Gastrocnemius medialis (tissue), 4 donors: ENCODE results near the gene ZCCHC17. TPM values are rescaled to one million over a fixed set of nuclear protein-coding genes. Genes with fewer than 3 reads are reported as not detected.
A peak's percentile ranks its signal among the peaks of the same experiment; 100 is the strongest.

Source experiments
- ATAC-seq, 2 donors: fragments of 150-250 bp; one replicate each; pipeline ENCODE4 v1.9.1; 2016
- DNase-seq, 2 donors: peaks; one replicate each; pipeline ENCODE4 v3.0.0-alpha.2; 2019
- H3K27ac ChIP-seq, 4 donors: fragments of 200-600 bp; sonication (generic); 1 replicate in 1 of 4; 2 replicates in 3 of 4; pipeline ENCODE4 v1.5.1; 2016 to 2018; ENCODE audit warnings: mild to moderate bottlenecking in 2 of 4, moderate library complexity in 1 of 4
- H3K27me3 ChIP-seq, 3 donors: fragments of 200-600 bp; sonication (generic) in 2 of 3; 1 replicate in 1 of 3; 2 replicates in 2 of 3; pipeline versions ENCODE4 v1.5.1 to v1.6.0; 2016 to 2019; ENCODE audit warnings: mild to moderate bottlenecking in 1 of 3, moderate library complexity in 1 of 3
- H3K36me3 ChIP-seq, 2 donors: fragments of 200-600 bp; sonication (generic) in 1 of 2; one replicate each; pipeline ENCODE4 v1.5.1; 2017 to 2018
- H3K4me1 ChIP-seq, 2 donors: fragments of 200-600 bp; sonication (generic) in 1 of 2; one replicate each; pipeline ENCODE4 v1.5.1; 2016 to 2017; ENCODE audit warnings: mild to moderate bottlenecking in 2 of 2
- H3K4me3 ChIP-seq, 4 donors: fragments of 200-600 bp; sonication (generic) in 3 of 4; 1 replicate in 1 of 4; 2 replicates in 3 of 4; pipeline ENCODE4 v1.5.1; 2016 to 2019; ENCODE audit warnings: mild to moderate bottlenecking in 2 of 4
- H3K9me3 ChIP-seq, 3 donors: fragments of 200-600 bp; sonication (generic) in 2 of 3; 1 replicate in 1 of 3; 2 replicates in 2 of 3; pipeline ENCODE4 v1.5.1; 2016 to 2019
- POLR2A ChIP-seq, 2 donors: fragments of 450-650 bp; IDR thresholded peaks; one replicate each; pipeline ENCODE4 v1.6.1; 2017; ENCODE audit warnings: antibody characterized with exemption in 2 of 2, mild to moderate bottlenecking in 2 of 2, moderate library complexity in 2 of 2
- in situ Hi-C, 4 donors: fragments of 200-750 bp; cut with MboI; loops; one replicate each; pipeline versions ENCODE4 v1.15.0 to v1.8.0; 2017; ENCODE audit warnings: low sequenced_read_pairs in 4 of 4
- intact Hi-C: fragments of 100-400 bp; cut with DNase I; formaldehyde crosslinking; loops from one replicate; pipeline ENCODE4 v1.15.1; 2023; ENCODE audit warnings: low total_unique reads
- total RNA-seq, 4 donors: library from RNA; depleted of rRNA; stranded (reverse); fragments of >200 nt; gene quantifications; one replicate each; pipeline versions ENCODE4 v1.1.0 to v1.2.3, GENCODE V29; 2016
- TF ChIP-seq, protein P1 (sequence below), 5 experiments: fragments of 450-650 bp in 3 of 5; fragments of 200-600 bp in 2 of 5; sonication (generic) in 2 of 5; IDR thresholded peaks in 4 of 5; conservative IDR thresholded peaks in 1 of 5; 1 replicate in 4 of 5; 2 replicates in 1 of 5; pipeline ENCODE4 v1.5.1; 2016 to 2019; ENCODE audit warnings: antibody characterized with exemption in 5 of 5, mild to moderate bottlenecking in 3 of 5, moderate library complexity in 3 of 5

Gene ZCCHC17
- total RNA-seq, 4 donors from 2014 or later, result 14.0 to 26.8 (median 17.5) TPM

DNA sequence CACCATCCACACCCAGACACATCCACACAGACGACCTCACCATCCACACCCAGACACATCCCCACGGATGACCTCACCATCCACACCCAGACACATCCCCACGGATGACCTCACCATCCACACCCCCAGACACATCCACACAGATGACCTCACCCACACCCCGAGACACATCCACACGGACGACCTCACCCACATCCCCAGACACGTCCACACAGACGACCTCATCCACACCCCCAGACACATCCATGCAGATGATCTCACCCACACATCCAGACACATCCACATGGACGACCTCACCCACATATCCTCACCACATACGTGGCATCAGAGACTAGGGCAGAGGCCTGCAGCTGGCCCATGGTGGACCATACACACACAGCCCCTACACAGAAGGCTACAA is 90.8 kb downstream of the ZCCHC17 start:
- Histone ChIP-seq H3K4me1 (peaks cover 27% of the 10 kb centered on the region in 2 donors), H3K27ac (no peak overlapping the region), H3K27me3 (no peaks in the 10 kb centered on the region), H3K4me3 (no peak overlapping the region), H3K9me3 (no peaks in the 10 kb centered on the region), H3K36me3 (no peaks in the 10 kb centered on the region)
- DNase-seq, result no peak
- intact Hi-C loops (no loop called here), in situ Hi-C loops (no loop called here)
- no peak for ATAC-seq
- TF ChIP-seq, protein P1, sequence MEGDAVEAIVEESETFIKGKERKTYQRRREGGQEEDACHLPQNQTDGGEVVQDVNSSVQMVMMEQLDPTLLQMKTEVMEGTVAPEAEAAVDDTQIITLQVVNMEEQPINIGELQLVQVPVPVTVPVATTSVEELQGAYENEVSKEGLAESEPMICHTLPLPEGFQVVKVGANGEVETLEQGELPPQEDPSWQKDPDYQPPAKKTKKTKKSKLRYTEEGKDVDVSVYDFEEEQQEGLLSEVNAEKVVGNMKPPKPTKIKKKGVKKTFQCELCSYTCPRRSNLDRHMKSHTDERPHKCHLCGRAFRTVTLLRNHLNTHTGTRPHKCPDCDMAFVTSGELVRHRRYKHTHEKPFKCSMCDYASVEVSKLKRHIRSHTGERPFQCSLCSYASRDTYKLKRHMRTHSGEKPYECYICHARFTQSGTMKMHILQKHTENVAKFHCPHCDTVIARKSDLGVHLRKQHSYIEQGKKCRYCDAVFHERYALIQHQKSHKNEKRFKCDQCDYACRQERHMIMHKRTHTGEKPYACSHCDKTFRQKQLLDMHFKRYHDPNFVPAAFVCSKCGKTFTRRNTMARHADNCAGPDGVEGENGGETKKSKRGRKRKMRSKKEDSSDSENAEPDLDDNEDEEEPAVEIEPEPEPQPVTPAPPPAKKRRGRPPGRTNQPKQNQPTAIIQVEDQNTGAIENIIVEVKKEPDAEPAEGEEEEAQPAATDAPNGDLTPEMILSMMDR (IDR thresholded peaks at IDR 0.05 in 4 of 5, conservative IDR thresholded peaks at IDR 0.05 in 1 of 5), result no peak
- no peak for TF ChIP-seq POLR2A (IDR thresholded peaks at IDR 0.05)

DNA sequence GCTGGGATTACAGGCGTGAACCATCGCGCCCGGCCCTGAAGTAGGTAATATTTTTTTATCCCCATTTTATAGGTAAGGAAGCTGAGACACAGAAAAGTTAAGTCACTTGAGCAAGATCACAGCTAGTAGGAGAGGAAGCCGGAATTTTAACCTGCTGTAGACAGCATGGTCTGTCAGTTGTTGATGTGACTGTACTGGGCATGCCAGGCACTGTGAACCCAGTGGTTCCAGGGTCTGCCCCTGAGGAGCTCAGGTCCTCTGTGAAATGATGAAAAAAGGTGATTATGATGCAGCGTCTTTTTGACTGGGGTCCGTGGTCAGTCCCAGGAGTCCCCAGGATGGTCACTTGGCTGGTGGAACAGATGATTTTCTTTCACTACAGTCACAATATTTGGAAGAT is 92.8 kb downstream of the ZCCHC17 start:
- in situ Hi-C loops, result no loop called here
- no peak for ATAC-seq

DNA sequence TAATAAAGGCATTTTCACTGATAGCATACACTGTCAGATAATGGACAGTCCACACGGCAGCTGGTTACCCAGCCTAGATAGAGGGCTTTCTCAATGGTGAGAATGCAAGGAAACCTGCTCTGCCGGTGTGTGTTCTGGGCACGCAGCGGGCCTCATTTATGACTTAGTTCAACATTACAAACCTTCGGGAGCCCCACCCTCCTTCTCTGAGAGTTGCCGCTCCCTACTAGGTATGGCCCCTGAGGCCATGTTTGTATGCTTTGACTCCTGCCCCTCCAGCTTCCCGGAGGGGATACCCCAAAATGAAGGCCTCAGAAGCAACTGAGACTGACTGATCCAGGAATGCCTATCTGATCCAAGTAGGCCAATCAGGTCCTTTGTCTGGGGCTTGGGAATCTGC is 93.2 kb downstream of the ZCCHC17 start:
- Histone ChIP-seq H3K4me1 (peaks cover 10 to 15% of the 10 kb centered on the region in 2 donors), H3K36me3 (no peaks in the 10 kb centered on the region), H3K27me3 (no peaks in the 10 kb centered on the region), H3K9me3 (no peaks in the 10 kb centered on the region), H3K4me3 (no peak overlapping the region), H3K27ac (no peak overlapping the region)
- ATAC-seq (no peak), DNase-seq (no peak)
- in situ Hi-C loops, result no loop called here
- intact Hi-C loops, result no loop called here
- TF ChIP-seq, protein P1 (IDR thresholded peaks at IDR 0.05 in 4 of 5, conservative IDR thresholded peaks at IDR 0.05 in 1 of 5), result no peak
- no peak for TF ChIP-seq POLR2A (IDR thresholded peaks at IDR 0.05)

More for the DNA sequence above, 92.8 kb downstream of the ZCCHC17 start:
- H3K27ac ChIP-seq, result no peak overlapping the region
- no peak for DNase-seq
- peaks cover 13 to 17% of the 10 kb centered on the region in 2 donors for H3K4me1 ChIP-seq
- intact Hi-C loops, result no loop called here
- H3K9me3 ChIP-seq, result no peaks in the 10 kb centered on the region
- H3K4me3 ChIP-seq, result no peak overlapping the region
- TF ChIP-seq, protein P1 (IDR thresholded peaks at IDR 0.05 in 4 of 5, conservative IDR thresholded peaks at IDR 0.05 in 1 of 5), result no peak
- no peak for TF ChIP-seq POLR2A (IDR thresholded peaks at IDR 0.05)
- no peaks in the 10 kb centered on the region for H3K27me3 ChIP-seq
- H3K36me3 ChIP-seq, result no peaks in the 10 kb centered on the region

DNA sequence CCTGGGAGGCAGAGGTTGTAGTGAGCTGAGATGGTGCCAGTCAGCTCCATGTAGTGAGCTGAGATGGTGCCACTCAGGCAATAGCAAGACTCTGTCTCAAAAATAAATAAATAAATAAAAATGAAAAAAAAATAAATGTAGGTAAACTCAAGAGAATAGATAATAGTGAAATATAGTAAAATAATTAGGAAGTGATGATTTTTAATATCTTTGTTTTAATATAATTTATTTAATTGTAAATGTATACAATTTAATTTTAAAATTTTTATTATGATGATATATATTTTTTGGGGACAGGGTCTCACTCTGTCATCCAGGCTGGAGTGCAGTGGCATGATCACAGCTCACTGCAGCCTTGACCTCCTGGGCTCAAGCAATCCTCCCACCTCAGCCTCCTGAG is 96.6 kb downstream of the ZCCHC17 start:
- intact Hi-C loops, result no loop called here
- TF ChIP-seq, protein P1 (IDR thresholded peaks at IDR 0.05 in 4 of 5, conservative IDR thresholded peaks at IDR 0.05 in 1 of 5), result no peak
- TF ChIP-seq POLR2A (IDR thresholded peaks at IDR 0.05), result no peak
- in situ Hi-C loops, result no loop called here
- Histone ChIP-seq H3K36me3 (no peaks in the 10 kb centered on the region), H3K9me3 (no peaks in the 10 kb centered on the region), H3K27ac (peak overlapping the region in 2 of 4 donors; percentile 81 to 90), H3K4me3 (no peak overlapping the region), H3K27me3 (no peaks in the 10 kb centered on the region), H3K4me1 (peaks cover 5 to 8% of the 10 kb centered on the region in 2 donors)
- ATAC-seq, result no peak
- no peak for DNase-seq
